Left lung (tissue), 10 donors: Measurements from ENCODE around the gene TMEM256. TPM values are rescaled to one million over a fixed set of nuclear protein-coding genes. Genes with fewer than 3 reads are reported as not detected.
A peak's percentile ranks its signal among the peaks of the same experiment; 100 is the strongest.

ENCODE experiments used
- ATAC-seq: fragments of 200-7000 bp; cut with Tn5 transposase; one replicate; pipeline ENCODE4 v1.9.1; 2020; ENCODE audit warnings: moderate library complexity
- DNase-seq, 4 donors: peaks; one replicate each; pipeline ENCODE4 v3.0.0-alpha.2; 2013 to 2020
- H3K27ac ChIP-seq, 2 donors: fragments of 200-600 bp; sonication (generic) in 1 of 2; one replicate each; pipeline versions ENCODE4 v1.5.0 to v1.8.0; 2020 to 2021
- H3K27me3 ChIP-seq, 2 donors: fragments of 200-600 bp; sonication (generic) in 1 of 2; one replicate each; pipeline versions ENCODE4 v1.5.0 to v1.8.0; 2020 to 2021
- H3K36me3 ChIP-seq, 2 donors: fragments of 200-600 bp; sonication (generic) in 1 of 2; one replicate each; pipeline versions ENCODE4 v1.5.0 to v1.8.0; 2020 to 2021
- H3K4me1 ChIP-seq, 2 donors: fragments of 200-600 bp; one replicate each; pipeline ENCODE4 v1.8.0; 2021
- H3K4me3 ChIP-seq, 2 donors: fragments of 200-600 bp; sonication (generic) in 1 of 2; one replicate each; pipeline versions ENCODE4 v1.5.0 to v1.8.0; 2020 to 2021; ENCODE audit warnings: mild to moderate bottlenecking in 1 of 2
- H3K9me3 ChIP-seq, 2 donors: fragments of 200-600 bp; sonication (generic) in 1 of 2; one replicate each; pipeline versions ENCODE4 v1.5.0 to v1.8.0; 2020 to 2021
- intact Hi-C, 2 donors: fragments of 100-400 bp; cut with DNase I; formaldehyde crosslinking; loops; one replicate each; pipeline versions ENCODE4 v1.11.2 to v1.14.2; 2022
- polyA plus RNA-seq, 6 donors: library from polyadenylated mRNA; unstranded; fragments of 120-200 nt; gene quantifications; one replicate each; pipeline ENCODE4 v1.2.1, GENCODE V29; 2013; ENCODE audit not compliant: insufficient read length in 6 of 6
- total RNA-seq, 2 donors: library from RNA; stranded (reverse); fragmentation: NEBNext Ultra II Directional; extraction: Animal tissue kit (Norgen Biotek cat#: 25700); gene quantifications; one replicate each; pipeline ENCODE4 v1.2.1, GENCODE V29; 2021
- TF ChIP-seq, protein P1 (sequence below), 2 donors: fragments of 200-600 bp; sonication (generic) in 1 of 2; IDR thresholded peaks; one replicate each; pipeline versions ENCODE4 v1.5.0 to v1.8.0; 2021; ENCODE audit warnings: antibody characterized with exemption in 2 of 2
- donor health status: DM: no; HTN: yes; CAD: no.
- donor health status: DM: no; HTN: no; CAD: no.

TMEM256 gene
- total and polyA plus RNA-seq, 8 donors: 50.7 to 75.7 (median 71.5) TPM

DNA sequence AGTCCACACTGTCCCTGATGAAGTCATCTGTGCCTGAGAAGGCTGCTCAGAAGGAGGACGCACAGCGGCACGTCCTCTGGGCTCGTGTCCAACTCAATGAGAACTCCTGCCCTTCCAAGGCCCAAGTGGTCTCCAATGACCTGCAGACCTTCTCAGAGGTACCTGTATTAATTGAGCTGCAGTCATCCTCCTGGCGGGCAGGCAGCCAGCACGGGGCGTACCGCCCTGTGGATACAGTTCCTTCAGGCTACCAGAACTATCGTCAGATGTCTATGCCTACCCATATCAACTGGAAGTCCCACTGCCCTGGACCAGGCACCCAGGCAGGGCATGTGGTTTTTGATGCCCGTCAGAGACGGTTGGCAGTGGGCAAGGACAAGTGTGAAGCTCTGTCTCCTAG lies 28.4 kb upstream of the TMEM256 start:
- H3K27ac ChIP-seq: no peak overlapping the region
- peaks cover 10 to 23% of the 10 kb centered on the region in 2 donors for H3K4me1 ChIP-seq
- no peaks in the 10 kb centered on the region for H3K36me3 ChIP-seq
- no peaks in the 10 kb centered on the region for H3K27me3 ChIP-seq
- H3K4me3 ChIP-seq: no peak overlapping the region
- intact Hi-C loops: loop anchor here in 1 of 2 donors (10.0 kb wide), 1 partner anchor 77 kb away; the partner anchor contains the start of genes KCTD11 and TMEM95
- H3K9me3 ChIP-seq: no peaks in the 10 kb centered on the region
- TF ChIP-seq, protein P1, sequence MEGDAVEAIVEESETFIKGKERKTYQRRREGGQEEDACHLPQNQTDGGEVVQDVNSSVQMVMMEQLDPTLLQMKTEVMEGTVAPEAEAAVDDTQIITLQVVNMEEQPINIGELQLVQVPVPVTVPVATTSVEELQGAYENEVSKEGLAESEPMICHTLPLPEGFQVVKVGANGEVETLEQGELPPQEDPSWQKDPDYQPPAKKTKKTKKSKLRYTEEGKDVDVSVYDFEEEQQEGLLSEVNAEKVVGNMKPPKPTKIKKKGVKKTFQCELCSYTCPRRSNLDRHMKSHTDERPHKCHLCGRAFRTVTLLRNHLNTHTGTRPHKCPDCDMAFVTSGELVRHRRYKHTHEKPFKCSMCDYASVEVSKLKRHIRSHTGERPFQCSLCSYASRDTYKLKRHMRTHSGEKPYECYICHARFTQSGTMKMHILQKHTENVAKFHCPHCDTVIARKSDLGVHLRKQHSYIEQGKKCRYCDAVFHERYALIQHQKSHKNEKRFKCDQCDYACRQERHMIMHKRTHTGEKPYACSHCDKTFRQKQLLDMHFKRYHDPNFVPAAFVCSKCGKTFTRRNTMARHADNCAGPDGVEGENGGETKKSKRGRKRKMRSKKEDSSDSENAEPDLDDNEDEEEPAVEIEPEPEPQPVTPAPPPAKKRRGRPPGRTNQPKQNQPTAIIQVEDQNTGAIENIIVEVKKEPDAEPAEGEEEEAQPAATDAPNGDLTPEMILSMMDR (IDR thresholded peaks at IDR 0.05): no peak
- ATAC-seq (no peak), DNase-seq (peak in 1 of 4 donors; percentile 40)

DNA sequence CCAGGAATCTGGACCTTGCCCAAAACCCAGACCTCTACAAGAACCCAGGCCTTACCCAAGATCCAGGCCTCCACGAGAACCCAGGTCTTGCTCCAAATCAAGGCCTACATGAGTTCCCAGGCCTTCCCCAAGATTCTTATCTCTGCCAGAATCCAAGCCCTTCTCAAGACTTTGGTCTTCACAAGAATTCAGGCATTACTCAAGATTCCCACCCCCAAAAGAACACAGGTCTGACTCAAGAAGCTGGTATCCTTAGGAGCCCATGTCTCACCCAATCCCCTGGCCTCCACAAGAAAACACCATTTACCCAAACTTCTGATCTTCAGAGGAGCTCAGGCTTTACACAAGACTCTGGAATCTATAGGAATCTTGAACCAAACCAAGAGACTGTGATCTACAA lies 27.3 kb upstream of the TMEM256 start:
- intact Hi-C loops: loop anchor here in 1 of 2 donors (10.0 kb wide), 1 partner anchor 76 kb away; the partner anchor contains the start of genes KCTD11 and TMEM95
- Histone ChIP-seq H3K9me3 (no peaks in the 10 kb centered on the region), H3K27ac (no peak overlapping the region), H3K36me3 (no peaks in the 10 kb centered on the region), H3K4me1 (peaks cover 1 to 13% of the 10 kb centered on the region in 2 donors), H3K4me3 (no peak overlapping the region), H3K27me3 (no peaks in the 10 kb centered on the region)
- TF ChIP-seq, protein P1 (IDR thresholded peaks at IDR 0.05): no peak
- ATAC-seq (no peak), DNase-seq (no peak)

DNA sequence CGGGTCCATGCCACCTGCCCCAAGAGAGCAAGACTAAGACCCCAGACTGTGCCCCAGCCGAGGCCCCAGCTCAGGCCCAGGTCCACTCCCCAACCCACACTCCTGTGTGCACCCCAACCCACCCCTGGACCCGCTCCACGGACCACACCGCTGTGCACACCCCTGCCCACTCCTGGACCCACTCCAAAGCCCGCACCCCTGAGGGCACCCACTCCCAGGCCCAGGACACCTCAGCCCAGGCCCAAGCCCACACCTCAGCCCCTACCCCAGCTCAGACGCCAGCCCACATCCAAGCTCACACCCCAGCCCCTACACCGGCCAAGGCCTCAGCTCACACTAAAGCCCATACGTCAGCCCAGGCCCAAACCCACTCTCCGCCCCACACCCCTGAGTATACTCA lies 25.8 kb upstream of the TMEM256 start:
- ATAC-seq (no peak), DNase-seq (peak in 1 of 4 donors; percentile 74)
- intact Hi-C loops: loop anchor here in 1 of 2 donors (10.0 kb wide), 1 partner anchor 75 kb away; the partner anchor contains the start of genes KCTD11 and TMEM95
- H3K36me3 ChIP-seq: no peaks in the 10 kb centered on the region
- no peaks in the 10 kb centered on the region for H3K9me3 ChIP-seq
- TF ChIP-seq, protein P1 (IDR thresholded peaks at IDR 0.05): no peak
- no peak overlapping the region for H3K27ac ChIP-seq
- H3K4me1 ChIP-seq: peaks cover 0 to 2% of the 10 kb centered on the region in 2 donors
- H3K4me3 ChIP-seq: no peak overlapping the region
- no peaks in the 10 kb centered on the region for H3K27me3 ChIP-seq

DNA sequence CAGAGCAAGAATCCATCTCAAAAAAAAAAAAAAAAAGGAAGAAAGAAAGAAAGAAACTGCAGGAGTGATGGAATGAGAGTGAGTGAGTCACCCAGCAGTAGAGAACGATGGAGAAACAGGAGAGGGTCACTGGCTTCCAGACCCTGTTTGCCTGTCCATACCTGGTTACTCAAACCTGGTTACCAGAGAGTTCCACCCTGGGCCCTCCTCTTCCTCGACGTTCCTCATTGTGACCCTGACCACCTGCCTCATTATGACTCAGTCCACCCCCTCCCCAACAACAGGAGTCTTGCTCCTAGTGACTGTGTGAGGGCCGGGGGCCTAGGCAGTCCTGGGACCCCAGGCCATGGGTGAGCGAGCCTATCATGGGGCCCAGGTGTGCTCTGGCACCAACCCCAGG lies 24.7 kb upstream of the TMEM256 start, which contains the start of gene SPEM3:
Gene SPEM3, plus strand, starts transcription at position 301 of the 400 bp plus-strand sequence. Its CDS starts 46 bp downstream, at position 347.
- no peak within 1 kb of the TSS for H3K27ac ChIP-seq
- no peak within 1 kb of the TSS for H3K4me3 ChIP-seq
- H3K36me3 ChIP-seq: no peaks in the 10 kb centered on the region
- H3K9me3 ChIP-seq: no peaks in the 10 kb centered on the region
- TF ChIP-seq, protein P1 (IDR thresholded peaks at IDR 0.05): no peak
- no peaks in the 10 kb centered on the region for H3K4me1 ChIP-seq
- intact Hi-C loops: no loop called here
- DNase-seq (no peak), ATAC-seq (no peak)
- no peaks in the 10 kb centered on the region for H3K27me3 ChIP-seq

DNA sequence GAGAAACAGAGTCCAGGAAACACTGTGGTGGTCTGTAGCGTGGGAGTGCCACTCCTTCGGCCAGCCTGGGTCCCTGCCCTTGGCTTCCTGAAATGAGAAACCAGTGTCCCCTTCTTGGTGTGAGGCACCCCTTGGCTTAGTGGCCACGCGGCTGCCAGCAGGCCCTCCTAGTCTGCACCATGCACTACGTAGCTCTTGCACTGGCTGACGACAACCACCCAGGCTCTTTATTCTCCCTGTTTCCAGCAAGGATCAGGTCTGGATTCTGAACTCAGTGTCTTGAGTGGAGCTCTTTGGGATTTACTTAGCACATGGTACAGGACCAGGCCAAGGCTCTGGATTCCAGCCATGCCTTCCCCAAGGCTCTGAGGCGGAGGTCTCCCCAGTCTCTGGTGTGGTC lies 23.7 kb upstream of the TMEM256 start:
- DNase-seq: no peak
- TF ChIP-seq, protein P1 (IDR thresholded peaks at IDR 0.05): no peak
- no peak overlapping the region for H3K27ac ChIP-seq
- H3K4me1 ChIP-seq: no peaks in the 10 kb centered on the region
- H3K36me3 ChIP-seq: no peaks in the 10 kb centered on the region
- no peaks in the 10 kb centered on the region for H3K9me3 ChIP-seq
- H3K4me3 ChIP-seq: no peak overlapping the region
- intact Hi-C loops: no loop called here
- ATAC-seq: no peak
- no peaks in the 10 kb centered on the region for H3K27me3 ChIP-seq
